Astrocyte of the hippocampus (primary cell): ENCODE data around the gene CENPU.

ENCODE experiments used
- DNase-seq: peaks from one replicate; pipeline ENCODE4 v3.0.0; 2011; ENCODE audit warnings: low read depth, low spot score

The CENPU gene

DNA sequence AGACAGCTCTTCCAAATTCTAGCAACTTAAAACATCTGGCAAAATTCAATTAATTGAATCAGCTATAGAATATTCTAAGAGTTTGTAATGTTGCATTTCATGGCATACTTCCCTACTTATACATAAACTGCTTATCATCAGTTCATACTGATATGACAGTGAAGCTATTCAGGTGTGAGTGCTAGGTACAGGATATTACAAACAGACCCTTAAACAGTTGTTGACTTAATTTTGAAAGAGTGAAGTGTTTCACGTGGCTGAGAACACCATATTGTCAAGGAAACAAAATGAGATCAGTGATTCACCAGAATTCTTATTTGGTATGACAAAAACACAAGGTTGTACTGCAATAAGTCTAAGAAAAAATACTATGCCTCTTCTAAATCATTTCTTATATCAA, 27.4 kb downstream of the CENPU start:
- DNase-seq, result no peak

DNA sequence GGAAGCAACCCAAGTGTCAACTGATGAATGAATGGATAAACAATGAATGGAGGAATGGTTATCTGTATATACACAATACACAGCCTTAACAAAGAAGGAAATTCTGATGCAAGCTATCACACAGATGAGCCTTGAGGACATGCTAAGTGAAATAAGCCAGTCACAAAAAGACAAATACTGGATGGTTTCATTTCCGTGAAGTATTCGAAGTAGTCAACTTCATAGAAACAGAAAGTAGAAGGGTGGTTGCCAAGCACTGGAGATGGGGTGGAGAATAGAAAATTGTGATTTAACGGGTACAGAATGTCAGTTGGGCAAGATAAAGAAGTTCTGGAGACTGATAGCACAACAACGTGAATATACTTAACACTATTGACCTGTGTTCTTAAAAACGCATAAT, 28.2 kb downstream of the CENPU start:
- no peak for DNase-seq

DNA sequence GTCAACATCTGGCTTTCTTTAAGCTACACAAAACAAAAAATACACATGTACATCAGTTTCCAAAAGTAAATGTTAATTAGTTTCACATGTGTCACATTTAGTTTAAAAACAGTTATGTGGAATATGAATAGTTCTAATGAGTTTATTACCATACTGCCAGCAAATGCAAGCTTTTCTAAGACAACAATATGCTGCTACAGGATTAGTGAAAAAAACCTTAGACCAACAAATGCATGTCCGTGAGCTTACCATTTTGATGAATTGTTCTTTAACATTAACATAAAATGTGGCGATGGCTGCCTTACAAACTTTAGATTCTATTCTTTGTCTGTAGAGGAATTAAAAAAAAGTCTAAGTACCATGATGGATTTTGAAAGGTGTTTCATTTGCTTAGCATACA, 31.8 kb downstream of the CENPU start:
- DNase-seq, result no peak

DNA sequence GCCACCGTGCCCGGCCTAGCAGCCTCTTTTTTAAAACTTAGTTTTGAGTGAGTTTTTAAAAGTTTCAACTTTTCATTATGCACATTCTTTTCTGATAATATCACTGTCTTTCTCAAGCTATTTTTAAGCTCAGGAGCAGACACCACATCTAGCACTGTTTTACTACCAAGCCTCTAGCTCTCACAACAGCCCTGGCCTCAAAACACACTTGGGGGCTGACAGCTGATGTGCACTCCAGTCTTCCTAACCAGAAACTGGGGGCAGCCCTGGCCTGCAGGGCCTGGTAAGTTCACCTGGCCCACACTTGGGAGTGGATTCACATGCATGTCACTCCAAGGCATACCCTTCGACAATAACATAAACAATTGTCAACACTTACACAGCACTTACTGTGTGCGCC, 34.0 kb downstream of the CENPU start:
- DNase-seq, result peak; percentile 18

DNA sequence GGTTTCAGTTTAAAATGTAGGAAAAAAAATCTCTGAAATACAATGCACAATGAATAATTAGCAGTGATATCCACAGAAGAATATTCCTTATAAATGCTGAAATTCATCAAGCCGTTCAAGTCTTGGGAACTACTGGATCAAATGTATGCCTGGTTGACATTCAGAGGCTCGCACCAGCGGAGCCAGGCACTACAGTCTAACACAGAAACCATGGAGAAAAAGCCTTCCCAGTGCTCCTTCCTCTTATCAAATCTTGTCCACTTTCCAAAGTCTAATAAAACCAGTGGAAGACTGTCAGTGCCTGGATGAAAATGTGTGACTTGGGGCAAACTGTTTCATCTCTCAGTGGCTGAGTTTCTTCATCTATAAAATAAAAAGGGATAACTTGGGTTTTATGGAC, 35.9 kb downstream of the CENPU start:
- DNase-seq, result no peak

DNA sequence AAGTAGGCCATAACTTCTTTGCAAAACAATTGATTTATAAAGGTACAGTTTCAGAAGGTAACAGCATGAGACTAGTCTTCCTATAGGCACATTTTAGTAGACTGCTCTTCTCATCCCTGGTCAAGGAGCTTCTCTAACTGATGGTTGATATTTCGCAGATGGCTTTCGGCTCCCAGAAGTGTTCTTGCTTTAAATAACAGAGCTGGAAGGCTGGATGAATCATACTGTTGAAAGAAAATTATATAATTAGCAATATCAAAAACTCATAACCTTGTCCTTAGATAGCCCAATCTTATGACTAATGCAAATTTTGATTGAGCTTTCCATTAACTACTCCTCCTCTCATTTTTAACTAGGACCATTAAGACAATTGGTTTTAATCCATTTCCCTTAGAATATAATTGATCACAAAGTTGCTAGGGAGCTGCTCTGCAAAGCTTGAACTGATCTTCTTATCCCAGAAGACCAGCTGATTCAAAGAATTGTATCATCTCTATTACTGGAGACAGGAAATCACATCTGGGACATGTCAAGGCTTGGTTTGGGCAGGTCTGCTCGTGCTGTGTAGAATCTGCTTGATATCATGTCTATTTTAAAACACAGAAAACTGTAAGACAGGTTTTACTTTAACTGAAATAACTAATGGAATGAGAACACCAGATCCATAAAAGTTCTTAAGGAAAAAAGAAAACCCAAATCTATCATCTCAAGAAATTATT, 38.6 kb downstream of the CENPU start:
- no peak for DNase-seq

DNA sequence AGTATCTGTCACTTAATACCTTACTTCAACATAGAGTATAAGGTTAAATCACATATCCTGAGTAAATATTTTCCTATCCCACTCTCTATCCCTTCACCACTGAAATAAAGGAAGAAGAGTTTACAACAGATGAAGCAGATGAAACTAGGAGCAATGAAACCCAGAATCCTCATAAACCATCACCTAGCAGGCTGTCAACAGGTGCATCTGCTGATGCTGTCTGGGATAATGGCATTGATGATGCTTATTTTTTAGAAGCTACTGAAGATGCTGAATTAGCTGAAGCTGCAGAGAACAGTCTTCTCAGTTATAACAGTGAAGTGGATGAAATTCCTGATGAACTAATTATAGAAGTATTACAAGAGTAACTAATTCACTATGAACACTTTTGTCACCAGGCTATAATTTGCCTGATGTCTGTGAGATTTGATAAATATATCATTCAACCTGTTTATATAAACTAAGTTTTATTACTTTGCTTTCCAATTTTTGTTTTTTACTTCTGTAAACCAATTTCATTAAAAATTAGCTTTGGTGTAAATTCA, 39.4 kb downstream of the CENPU start:
- no peak for DNase-seq

DNA sequence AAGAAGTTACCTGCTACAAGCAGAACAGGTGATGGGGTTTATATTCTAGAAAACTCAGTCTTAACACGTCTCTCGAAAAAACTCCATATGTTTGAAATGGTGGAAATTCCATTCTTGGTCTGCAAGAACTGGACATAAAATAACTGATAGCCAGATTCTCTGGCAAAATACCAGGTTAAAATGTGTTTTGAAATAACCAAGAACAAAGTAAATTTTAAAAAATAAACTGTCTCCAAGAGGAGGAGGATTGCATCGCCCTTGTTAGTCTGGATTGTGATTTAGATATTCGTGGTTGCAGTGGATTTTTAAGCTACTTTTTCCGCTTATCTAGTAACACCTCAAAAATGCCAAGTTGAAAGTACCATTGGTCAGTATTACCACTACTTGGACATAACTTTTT, 40.8 kb downstream of the CENPU start:
- DNase-seq, result peak; percentile 27

DNA sequence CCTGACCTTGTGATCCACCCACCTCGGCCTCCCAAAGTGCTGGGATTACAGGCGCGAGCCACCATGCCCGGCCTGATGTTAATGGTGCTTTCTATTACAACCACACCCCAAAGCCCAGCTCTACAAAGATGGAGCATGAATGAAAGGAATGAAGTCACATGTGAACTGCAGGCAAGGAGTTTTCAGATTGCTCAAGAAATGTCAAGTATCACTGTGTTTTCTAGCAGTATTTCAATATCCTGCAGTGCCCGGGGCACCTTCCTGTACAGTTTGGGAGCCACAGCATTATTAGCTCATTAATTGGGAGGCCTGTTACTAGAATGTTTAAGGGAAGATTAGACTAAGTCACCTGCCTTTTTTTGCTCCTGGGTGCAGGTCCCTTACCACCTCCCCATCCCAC, 44.2 kb downstream of the CENPU start:
- no peak for DNase-seq

DNA sequence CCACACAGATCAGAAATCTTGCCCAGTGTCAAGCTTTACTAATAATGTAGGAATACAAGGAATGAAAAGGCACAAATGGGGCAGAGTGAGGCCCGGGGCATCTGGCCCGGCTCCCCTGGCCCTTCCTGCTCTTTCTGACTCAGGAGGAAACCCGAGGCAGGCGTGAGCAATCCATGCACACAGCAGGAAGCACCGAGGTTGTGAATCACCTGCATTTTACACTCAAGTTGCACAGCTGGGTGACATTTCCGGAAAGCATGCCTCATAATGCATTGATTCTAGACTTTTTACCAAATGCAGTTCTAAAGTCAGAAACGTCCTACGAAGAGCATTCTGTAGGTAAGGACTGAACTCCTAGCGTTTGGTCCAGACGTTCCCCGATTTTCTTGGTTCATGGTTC, 45.4 kb downstream of the CENPU start:
- peak; percentile 84 for DNase-seq

DNA sequence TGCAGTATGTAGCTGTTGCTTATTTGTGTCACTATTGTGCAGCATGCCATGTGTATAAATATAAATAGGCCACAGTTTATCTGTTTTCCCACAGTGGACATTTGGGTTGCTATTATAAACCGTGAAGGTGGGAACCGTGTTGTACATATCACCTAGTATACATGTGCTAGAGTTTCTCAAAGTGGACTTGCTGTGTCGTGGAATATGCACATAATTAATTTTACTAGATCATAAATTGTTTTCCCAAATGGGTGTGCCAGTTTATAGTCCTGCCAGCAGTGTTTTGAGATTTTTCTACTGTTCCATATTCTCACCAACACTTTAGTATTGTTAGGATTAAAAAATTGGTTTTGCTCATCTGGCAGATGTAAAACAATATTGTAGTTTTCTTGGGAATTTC, 45.9 kb downstream of the CENPU start:
- DNase-seq, result no peak

DNA sequence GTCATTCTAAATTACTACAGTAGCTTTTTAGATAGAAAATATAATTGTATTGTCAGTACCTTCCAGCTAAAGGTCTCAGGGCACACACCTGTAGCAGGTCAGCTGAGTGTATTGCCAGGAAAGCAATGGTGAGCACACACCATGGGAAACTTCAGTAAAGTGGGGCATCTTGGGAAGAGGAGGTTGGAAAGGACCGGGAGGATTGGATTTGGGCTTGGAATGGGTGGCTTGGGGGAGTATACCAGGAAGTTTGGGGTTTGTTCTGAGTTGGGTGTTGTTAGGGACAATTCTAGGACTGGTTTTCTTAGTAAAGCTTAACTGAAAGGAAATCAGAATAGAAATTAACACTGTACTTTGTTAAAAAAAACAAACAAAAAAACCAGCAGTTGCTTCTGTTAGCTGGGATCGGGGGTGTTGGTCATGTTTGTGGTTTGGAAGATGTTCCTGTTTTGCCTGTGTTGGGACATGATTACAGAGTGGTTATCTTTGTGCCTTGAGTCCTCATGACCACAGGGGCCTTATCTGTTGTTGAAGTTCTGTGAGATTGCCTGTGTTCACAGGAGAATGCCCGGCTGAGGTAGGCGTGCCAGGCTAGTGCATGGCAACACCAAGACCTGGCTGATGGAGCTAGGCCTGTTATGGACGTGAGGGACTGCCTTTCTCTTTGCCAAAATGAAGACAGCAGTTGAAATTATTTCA, 49.3 kb downstream of the CENPU start:
- DNase-seq, result no peak

DNA sequence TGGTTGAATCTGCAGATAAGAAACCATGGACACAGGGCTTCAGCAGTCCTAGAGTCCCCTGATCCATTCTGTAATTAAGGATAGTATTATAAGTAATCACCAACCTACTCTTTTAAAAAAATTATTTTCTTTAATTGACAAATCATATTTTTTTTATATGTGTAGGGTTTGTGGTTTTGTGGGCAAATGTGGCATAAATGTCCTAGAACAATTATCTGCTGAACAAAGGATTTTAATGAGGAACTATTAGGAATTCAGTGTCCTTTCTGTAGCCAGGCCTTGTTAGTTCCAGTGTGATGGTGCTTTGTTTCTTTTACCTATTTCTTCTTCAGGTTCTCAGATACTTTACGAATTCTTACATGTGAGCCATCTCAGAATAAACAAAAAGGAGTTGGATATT, 52.0 kb downstream of the CENPU start:
- no peak for DNase-seq

DNA sequence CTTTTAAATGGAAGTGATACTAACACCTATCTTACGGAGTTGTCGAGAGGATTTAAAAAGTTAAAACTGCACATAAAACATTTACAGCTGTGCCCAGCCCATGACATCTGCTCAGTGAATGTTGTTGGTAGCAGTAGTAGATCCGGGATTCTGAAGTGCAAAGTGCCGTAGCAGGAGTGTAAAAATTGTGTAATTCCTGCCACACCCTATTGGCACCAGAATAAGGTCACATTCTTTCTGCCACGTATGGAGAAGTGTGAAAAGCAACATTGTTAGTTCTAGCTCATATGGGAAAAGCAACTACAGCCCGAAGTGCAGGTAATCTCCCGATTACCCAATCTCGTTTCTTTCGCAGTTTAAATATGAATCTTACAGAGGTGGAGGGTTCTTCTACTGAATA, 53.2 kb downstream of the CENPU start:
- DNase-seq, result no peak

DNA sequence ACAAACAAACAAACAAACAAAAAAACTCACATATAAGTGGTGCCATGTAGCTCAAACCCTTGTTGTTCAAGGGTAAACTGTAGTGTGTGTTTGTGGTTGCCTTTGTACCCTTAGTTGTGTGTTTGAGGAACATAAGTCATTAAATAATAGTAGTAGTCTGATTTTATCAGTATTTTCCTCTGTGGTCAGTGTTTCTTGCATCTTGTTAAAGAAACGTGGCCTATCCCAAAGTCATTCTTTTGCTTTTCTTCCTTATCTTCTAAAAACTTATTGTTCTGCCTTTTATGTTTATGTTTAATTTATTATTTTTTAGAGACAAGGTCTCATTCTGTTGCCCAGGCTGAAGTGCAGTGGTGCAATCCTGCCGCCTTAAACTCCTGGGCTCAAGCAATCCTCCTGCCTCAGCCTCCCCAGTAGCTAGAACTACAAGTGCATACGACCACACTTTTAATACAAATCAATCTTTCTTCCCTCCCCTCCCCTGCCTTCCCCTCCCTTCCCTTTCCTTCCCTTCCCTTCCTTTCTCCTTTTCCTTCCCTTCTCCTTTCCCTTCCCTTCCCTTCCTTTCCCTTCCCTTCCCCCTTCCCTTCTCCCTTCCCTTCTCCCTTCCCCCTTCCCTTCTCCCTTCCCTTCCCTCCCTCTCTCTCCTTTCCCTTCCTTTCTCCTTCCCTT, 57.9 kb downstream of the CENPU start:
- DNase-seq, result no peak

DNA sequence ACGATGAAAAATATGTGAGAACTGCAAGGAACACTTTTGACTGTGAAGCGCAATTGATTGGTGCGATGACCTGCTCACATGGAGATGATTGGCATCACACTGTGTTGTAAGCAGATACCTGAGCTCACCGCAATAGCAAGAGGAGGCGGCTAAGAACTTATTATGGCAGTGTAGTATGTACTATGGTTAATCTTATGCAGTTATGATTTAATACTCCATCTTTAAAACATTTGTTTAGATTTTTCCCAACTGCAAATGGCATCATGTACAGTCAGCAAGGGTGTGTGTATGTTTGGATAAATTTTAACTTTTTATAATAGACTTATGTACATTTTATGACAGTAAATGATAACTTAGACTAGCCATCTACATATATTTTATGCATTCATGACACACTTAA, 58.9 kb downstream of the CENPU start:
- no peak for DNase-seq

DNA sequence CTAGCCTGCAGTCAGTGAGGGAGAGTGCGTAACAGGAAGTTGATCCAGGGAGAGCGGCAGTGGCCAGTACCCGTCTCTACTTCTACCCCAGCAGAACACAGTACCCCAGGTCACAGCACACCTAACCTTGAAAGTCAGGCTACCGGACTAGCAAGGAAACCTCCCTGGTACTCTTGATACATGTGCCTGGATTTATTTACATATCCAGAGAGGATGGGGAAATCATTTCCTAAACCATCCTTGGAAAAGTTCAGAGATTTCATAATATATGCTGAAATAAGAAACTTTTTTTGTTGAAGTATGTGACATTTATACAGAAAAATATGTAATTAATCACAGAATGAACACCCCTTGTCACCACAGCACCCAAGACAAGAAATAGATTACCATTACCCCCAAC, 59.9 kb downstream of the CENPU start:
- no peak for DNase-seq

DNA sequence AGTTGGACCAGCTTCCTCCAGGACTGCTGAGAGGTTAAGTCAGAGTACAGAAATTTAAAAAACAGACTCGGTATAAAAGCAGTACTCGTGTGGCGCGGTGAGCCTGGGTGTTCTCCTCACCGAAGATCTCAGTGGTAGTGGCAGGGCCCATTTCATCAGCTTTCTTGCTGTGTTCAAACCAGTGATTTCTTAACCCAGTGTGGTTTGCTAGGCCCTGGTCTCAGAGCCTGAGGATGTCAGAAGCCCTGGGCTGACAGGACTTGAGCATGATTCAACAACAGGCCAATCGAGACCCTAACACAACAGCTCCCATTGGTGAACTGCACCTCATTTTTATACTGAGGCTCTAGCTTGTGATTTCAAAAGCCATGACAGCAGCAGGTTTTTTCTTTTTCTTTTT, 61.2 kb downstream of the CENPU start:
- no peak for DNase-seq

DNA sequence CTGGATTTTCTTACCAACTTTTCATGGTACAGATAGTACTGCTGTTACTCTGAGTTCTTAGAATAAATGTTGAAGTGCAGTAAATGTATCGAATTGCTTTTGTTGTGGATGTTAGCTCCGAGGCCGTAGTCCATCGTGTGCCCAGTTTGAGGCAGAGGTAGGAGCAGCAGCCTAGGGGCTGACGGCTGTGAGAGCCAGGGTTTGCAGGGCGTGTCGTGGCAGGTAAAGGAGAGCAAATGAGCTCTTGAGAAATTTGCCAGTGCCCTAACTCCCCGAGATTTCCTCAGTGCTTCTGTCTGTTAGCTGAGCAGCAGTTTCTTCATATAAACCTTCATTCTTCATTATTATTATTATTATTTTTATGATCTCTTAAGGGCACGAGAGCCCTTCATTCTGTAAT, 62.8 kb downstream of the CENPU start:
- DNase-seq, result no peak

DNA sequence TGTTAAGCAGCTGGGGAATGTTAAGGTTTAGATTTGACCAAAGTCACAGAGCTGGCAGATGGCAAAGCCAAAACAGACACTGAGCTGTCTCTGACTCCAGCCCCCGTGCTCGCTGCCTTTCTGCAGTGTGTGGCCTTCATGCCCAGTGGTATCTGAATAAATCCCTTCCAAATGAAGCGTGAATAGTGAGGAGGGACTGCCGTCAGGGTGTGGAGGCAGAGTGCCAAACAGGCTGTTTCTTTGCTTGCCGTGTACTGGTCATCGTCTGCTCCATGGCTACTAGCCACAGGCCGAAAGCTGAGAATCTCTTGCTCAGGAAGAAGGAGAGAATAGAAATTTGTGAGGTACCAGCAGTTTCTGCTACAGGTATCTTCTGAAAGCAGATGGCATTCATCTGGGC, 64.6 kb downstream of the CENPU start:
- DNase-seq, result peak; percentile 76

DNA sequence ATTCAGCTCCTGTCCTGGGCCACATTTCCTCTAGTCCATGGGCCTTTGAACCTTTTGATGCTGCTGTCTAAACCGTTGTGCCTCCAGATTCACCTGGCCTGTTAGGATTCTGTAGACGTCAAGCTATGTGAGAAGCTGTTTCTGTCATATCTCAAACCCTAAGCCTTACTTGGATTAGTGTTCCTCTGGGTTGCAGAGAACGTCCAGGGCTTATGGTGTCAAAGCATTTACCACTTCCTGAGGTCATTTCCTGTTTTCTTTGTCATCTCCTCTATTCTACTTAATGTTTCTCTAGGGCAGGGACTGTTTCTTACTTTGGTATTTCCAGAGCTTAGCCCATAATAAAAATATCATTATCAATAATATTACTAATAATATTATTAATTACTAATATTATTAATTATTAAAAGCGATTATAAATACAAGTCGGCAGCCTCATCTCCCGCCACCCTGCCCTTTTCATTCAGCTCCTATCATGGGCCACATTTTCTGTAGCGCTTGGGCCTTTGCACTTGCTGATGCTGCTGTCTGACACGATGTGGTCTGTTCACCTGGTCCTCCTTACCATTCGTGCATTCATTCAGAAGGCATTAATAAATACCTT, 65.3 kb downstream of the CENPU start:
- no peak for DNase-seq

DNA sequence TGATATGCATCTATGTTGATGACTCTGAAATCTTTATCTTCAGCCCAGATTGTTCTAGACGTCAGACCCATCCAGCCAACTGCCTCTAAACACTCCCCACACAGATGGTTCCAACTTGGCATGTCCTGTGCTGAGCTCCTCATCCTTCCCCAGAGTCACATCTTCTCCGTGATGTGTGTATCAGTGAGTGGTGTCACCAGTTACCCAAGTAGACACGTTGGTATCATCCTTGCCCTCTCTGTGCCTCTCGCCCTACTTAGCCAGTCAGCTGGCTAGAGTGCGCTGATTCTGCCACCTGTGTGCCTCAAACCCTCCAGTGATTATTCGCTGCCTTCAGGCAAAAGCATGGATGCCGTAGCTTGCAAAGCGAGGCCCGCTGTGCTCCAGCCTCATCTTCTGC, 65.8 kb downstream of the CENPU start:
- no peak for DNase-seq
